Bronchial epithelial cell (primary cell): ENCODE results near the gene UNC93B1. TPM values are rescaled to one million over a fixed set of nuclear protein-coding genes. Genes with fewer than 3 reads are reported as not detected.

Source experiments
- DNase-seq: peaks from one replicate; pipeline ENCODE4 v3.0.0-alpha.2; 2010; ENCODE audit warnings: low read depth
- FAIRE-seq: peaks from 2 replicates; lab custom pipeline; 2011; peaks lifted over from hg19 to GRCh38; lab: Jason Lieb, UNC
- H3K27me3 ChIP-seq: 2 replicates; pipeline ENCODE4 v1.5.1; 2011; ENCODE audit warnings: low read length; ENCODE audit not compliant: control insufficient read depth, insufficient read depth
- H3K36me3 ChIP-seq: 2 replicates; pipeline ENCODE4 v1.5.1; 2011; ENCODE audit warnings: low read length; ENCODE audit not compliant: control insufficient read depth, insufficient read depth
- H3K4me3 ChIP-seq: 2 replicates; pipeline ENCODE4 v1.5.1; 2011; ENCODE audit warnings: mild to moderate bottlenecking, low read depth, low read length, control low read depth
- CTCF ChIP-seq: IDR thresholded peaks from 2 replicates; pipeline ENCODE4 v1.5.1; 2011; ENCODE audit warnings: mild to moderate bottlenecking, moderate library complexity, low read length, control low read depth, inconsistent platforms; ENCODE audit not compliant: insufficient read depth, severe bottlenecking
- total RNA-seq: library from RNA; depleted of rRNA; stranded (reverse); fragments of >200 nt; gene quantifications from 2 replicates; pipeline ENCODE4 v1.2.1, GENCODE V29; 2014

UNC93B1 gene
- total RNA-seq, 1 donor from 2014 or later: 56.3 TPM

- TF ChIP-seq CTCF: no peak
- no peak for FAIRE-seq
- Histone ChIP-seq H3K36me3 (no peaks in the 10 kb centered on the region), H3K27me3 (no peaks in the 10 kb centered on the region), H3K4me3 (no peak overlapping the region)
- DNase-seq: no peak
Observed at GRCh38 chr11:68006606-68007166, 2.8 kb upstream of the UNC93B1 start.

GRCh38 chr11:68004551-68005335, 846 bp upstream of the UNC93B1 start:
- no peaks in the 10 kb centered on the region for H3K36me3 ChIP-seq
- DNase-seq: no peak
- FAIRE-seq: no peak
- no peaks in the 10 kb centered on the region for H3K27me3 ChIP-seq
- no peak overlapping the region for H3K4me3 ChIP-seq
- TF ChIP-seq CTCF: no peak

GRCh38 chr11:68002938-68003845, 705 bp downstream of the UNC93B1 start:
- no peaks in the 10 kb centered on the region for H3K36me3 ChIP-seq
- DNase-seq (no peak), FAIRE-seq (no peak)
- no peaks in the 10 kb centered on the region for H3K27me3 ChIP-seq
- TF ChIP-seq CTCF: no peak
- H3K4me3 ChIP-seq: peak overlapping the region; percentile 55

- H3K4me3 ChIP-seq: no peak overlapping the region
- H3K36me3 ChIP-seq: no peaks in the 10 kb centered on the region
- DNase-seq (no peak), FAIRE-seq (no peak)
- TF ChIP-seq CTCF: no peak
- no peaks in the 10 kb centered on the region for H3K27me3 ChIP-seq
Observed at GRCh38 chr11:68002575-68002937, 1.3 kb downstream of the UNC93B1 start.

- Histone ChIP-seq H3K27me3 (no peaks in the 10 kb centered on the region), H3K36me3 (no peaks in the 10 kb centered on the region), H3K4me3 (no peak overlapping the region)
- FAIRE-seq (no peak), DNase-seq (no peak)
- TF ChIP-seq CTCF: no peak
Observed at GRCh38 chr11:67999704-68000103, 4.2 kb downstream of the UNC93B1 start.
